ENCODE data around the gene ACACB.

The ACACB gene

DNA sequence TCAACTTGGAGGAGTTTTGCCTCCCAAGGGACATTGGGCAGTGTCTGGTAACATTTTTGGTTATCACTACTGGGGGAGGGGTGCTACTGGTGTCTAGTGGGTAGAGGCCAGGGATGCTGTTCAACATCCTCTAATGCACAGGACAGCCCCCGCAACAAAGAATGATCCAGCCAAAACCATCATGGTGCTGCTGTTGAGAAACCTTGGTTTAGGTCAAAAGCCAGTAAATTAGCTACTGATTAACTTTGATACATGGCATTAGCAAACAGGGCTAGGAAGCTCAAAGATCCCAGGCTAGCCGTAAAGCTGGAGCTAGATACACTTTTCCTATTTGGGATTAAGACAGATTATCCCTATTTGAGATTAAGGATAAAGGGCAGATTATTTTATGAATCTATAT lies 32.0 kb upstream of the ACACB start:
- no peak overlapping the region for H2AFZ ChIP-seq (ENCODE audit: low read depth)
- no peaks in the 10 kb centered on the region for H3K79me2 ChIP-seq (ENCODE audit: insufficient read depth, low read depth)
- H3K27me3 ChIP-seq (ENCODE audit: insufficient read depth, low read depth): no peaks in the 10 kb centered on the region
- no peaks in the 10 kb centered on the region for H3K4me1 ChIP-seq (ENCODE audit: low read depth, poor library complexity, severe bottlenecking)
- no peak for TF ChIP-seq CTCF (conservative IDR thresholded peaks at IDR 0.05; ENCODE audit: low read depth, low read length)
- H4K20me1 ChIP-seq (ENCODE audit: insufficient read depth): no peaks in the 10 kb centered on the region
- H3K4me2 ChIP-seq: no peak overlapping the region
- no peak overlapping the region for H3K4me3 ChIP-seq (IDR thresholded peaks at IDR 0.05; ENCODE audit: insufficient read depth, low read depth, low read length)
- no peak overlapping the region for H3K27ac ChIP-seq
- no peaks in the 10 kb centered on the region for H3K36me3 ChIP-seq (ENCODE audit: insufficient read depth)
- no peak overlapping the region for H3K9ac ChIP-seq

DNA sequence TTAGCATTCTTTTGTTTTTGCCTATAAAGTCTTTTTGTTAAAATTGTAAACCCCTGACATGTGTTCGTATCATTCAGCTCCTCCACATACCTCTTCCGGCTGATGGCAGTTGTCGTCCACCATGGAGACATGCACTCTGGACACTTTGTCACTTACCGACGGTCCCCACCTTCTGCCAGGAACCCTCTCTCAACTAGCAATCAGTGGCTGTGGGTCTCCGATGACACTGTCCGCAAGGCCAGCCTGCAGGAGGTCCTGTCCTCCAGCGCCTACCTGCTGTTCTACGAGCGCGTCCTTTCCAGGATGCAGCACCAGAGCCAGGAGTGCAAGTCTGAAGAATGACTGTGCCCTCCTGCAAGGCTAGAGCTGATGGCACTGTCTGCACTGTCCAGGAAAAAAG lies 30.8 kb upstream of the ACACB start:
- H3K27me3 ChIP-seq (ENCODE audit: insufficient read depth, low read depth): no peaks in the 10 kb centered on the region
- TF ChIP-seq CTCF (conservative IDR thresholded peaks at IDR 0.05; ENCODE audit: low read depth, low read length): no peak

DNA sequence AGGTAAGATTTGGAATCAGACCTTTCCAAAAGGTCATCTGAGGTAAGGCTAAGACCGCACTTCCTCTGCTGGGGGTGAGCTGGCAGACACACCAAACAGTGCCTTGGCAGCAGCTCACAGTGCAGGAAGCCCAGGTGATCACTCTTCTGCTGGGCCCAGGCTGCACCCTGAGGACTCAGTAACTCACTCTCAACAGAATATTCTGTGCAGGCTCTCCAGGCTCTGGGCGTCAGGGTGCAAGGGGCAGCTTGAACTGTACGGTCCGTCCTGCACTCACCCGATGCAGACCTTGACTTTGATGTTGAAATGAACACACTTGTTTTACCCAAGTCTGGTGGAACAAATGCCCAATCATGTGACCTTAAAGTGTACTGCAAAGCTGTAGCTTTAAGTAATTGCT lies 29.1 kb upstream of the ACACB start:
- H3K27ac ChIP-seq: no peak overlapping the region
- H3K27me3 ChIP-seq (ENCODE audit: insufficient read depth, low read depth): no peaks in the 10 kb centered on the region
- no peak for TF ChIP-seq CTCF (conservative IDR thresholded peaks at IDR 0.05; ENCODE audit: low read depth, low read length)
- H4K20me1 ChIP-seq (ENCODE audit: insufficient read depth): no peaks in the 10 kb centered on the region
- no peak overlapping the region for H3K4me3 ChIP-seq (IDR thresholded peaks at IDR 0.05; ENCODE audit: insufficient read depth, low read depth, low read length)
- H3K4me2 ChIP-seq: no peak overlapping the region
- H3K79me2 ChIP-seq (ENCODE audit: insufficient read depth, low read depth): peaks cover 6% of the 10 kb centered on the region
- no peaks in the 10 kb centered on the region for H3K36me3 ChIP-seq (ENCODE audit: insufficient read depth)
- peaks cover 6% of the 10 kb centered on the region for H3K4me1 ChIP-seq (ENCODE audit: low read depth, poor library complexity, severe bottlenecking)
- no peak overlapping the region for H2AFZ ChIP-seq (ENCODE audit: low read depth)
- H3K9ac ChIP-seq: no peak overlapping the region

More for the DNA sequence above, 30.8 kb upstream of the ACACB start:
- Histone ChIP-seq H3K4me3 (IDR thresholded peaks at IDR 0.05; ENCODE audit: insufficient read depth, low read depth, low read length) (no peak overlapping the region), H3K9ac (no peak overlapping the region), H3K36me3 (ENCODE audit: insufficient read depth) (no peaks in the 10 kb centered on the region), H3K27ac (no peak overlapping the region), H3K4me1 (ENCODE audit: low read depth, poor library complexity, severe bottlenecking) (no peaks in the 10 kb centered on the region), H4K20me1 (ENCODE audit: insufficient read depth) (no peaks in the 10 kb centered on the region), H2AFZ (ENCODE audit: low read depth) (no peak overlapping the region), H3K79me2 (ENCODE audit: insufficient read depth, low read depth) (no peaks in the 10 kb centered on the region), H3K4me2 (no peak overlapping the region)

- no peaks in the 10 kb centered on the region for H4K20me1 ChIP-seq (ENCODE audit: insufficient read depth)
- no peak overlapping the region for H3K9ac ChIP-seq
- H3K27ac ChIP-seq: no peak overlapping the region
- TF ChIP-seq CTCF (conservative IDR thresholded peaks at IDR 0.05; ENCODE audit: low read depth, low read length): no peak
- no peaks in the 10 kb centered on the region for H3K36me3 ChIP-seq (ENCODE audit: insufficient read depth)
- no peak overlapping the region for H3K4me3 ChIP-seq (IDR thresholded peaks at IDR 0.05; ENCODE audit: insufficient read depth, low read depth, low read length)
- peaks cover 16% of the 10 kb centered on the region for H3K4me1 ChIP-seq (ENCODE audit: low read depth, poor library complexity, severe bottlenecking)
- H3K27me3 ChIP-seq (ENCODE audit: insufficient read depth, low read depth): no peaks in the 10 kb centered on the region
- H2AFZ ChIP-seq (ENCODE audit: low read depth): no peak overlapping the region
- peaks cover 11% of the 10 kb centered on the region for H3K79me2 ChIP-seq (ENCODE audit: insufficient read depth, low read depth)
- H3K4me2 ChIP-seq: no peak overlapping the region
Observed at GRCh38 chr12:109088818-109089217, 27.6 kb upstream of the ACACB start.

All from KMS-11 (cell line).